H1 (cell line): ENCODE measurements around the gene CPNE8.

Source experiments
- BACH1 ChIP-seq: IDR thresholded peaks from 2 replicates; pipeline ENCODE4 v1.6.1; 2012; ENCODE audit warnings: low read length, improper control_type of control experiment
- CEBPB ChIP-seq: IDR thresholded peaks from 2 replicates; pipeline ENCODE4 v1.6.1; 2012; ENCODE audit warnings: low read depth, low read length
- CHD2 ChIP-seq: IDR thresholded peaks from 2 replicates; pipeline ENCODE4 v1.6.1; 2012; ENCODE audit warnings: low read length, improper control_type of control experiment
- EZH2 ChIP-seq: fragments of 200-600 bp; sonication (generic); IDR thresholded peaks from 2 replicates; pipeline ENCODE4 v1.7.1; 2012; ENCODE audit warnings: low read depth, mild to moderate bottlenecking, moderate library complexity, low read length, inconsistent platforms; ENCODE audit not compliant: severe bottlenecking
- POLR2A ChIP-seq, 2 experiments: IDR thresholded peaks; 1 replicate in 1 of 2; 2 replicates in 1 of 2; pipeline ENCODE4 v1.6.1; 2011; ENCODE audit warnings: low read depth in 2 of 2, low read length in 2 of 2, mild to moderate bottlenecking in 2 of 2; ENCODE audit errors: control extremely low read depth in 1 of 2
- POLR2AphosphoS5 ChIP-seq: IDR thresholded peaks from 2 replicates; pipeline ENCODE4 v1.6.1; 2011; ENCODE audit warnings: low read depth, low read length
- RNF2 ChIP-seq: fragments of 200-900, 300-1000 bp; sonication (generic); IDR thresholded peaks from 2 replicates; pipeline ENCODE4 v1.7.1; 2016; ENCODE audit warnings: borderline replicate concordance, low read depth, mild to moderate bottlenecking, antibody characterized with exemption, low read length; ENCODE audit not compliant: poor library complexity, severe bottlenecking; ENCODE audit errors: missing control alignments
- SP1 ChIP-seq: IDR thresholded peaks from 2 replicates; pipeline ENCODE4 v1.6.1; 2011; ENCODE audit warnings: low read depth, low read length
- YY1 ChIP-seq: IDR thresholded peaks from 2 replicates; pipeline ENCODE4 v1.6.1; 2011; ENCODE audit warnings: low read depth, mild to moderate bottlenecking, low read length
- TF ChIP-seq, protein P1 (sequence below), 3 experiments: IDR thresholded peaks; 1 replicate in 2 of 3; 2 replicates in 1 of 3; pipeline versions ENCODE4 v1.5.1 to v1.6.1; 2011; ENCODE audit warnings: low read length in 3 of 3, mild to moderate bottlenecking in 3 of 3, inconsistent platforms in 2 of 3, low read depth in 1 of 3, moderate library complexity in 1 of 3; ENCODE audit not compliant: insufficient read depth in 1 of 3; ENCODE audit errors: control extremely low read depth in 1 of 3

DNA sequence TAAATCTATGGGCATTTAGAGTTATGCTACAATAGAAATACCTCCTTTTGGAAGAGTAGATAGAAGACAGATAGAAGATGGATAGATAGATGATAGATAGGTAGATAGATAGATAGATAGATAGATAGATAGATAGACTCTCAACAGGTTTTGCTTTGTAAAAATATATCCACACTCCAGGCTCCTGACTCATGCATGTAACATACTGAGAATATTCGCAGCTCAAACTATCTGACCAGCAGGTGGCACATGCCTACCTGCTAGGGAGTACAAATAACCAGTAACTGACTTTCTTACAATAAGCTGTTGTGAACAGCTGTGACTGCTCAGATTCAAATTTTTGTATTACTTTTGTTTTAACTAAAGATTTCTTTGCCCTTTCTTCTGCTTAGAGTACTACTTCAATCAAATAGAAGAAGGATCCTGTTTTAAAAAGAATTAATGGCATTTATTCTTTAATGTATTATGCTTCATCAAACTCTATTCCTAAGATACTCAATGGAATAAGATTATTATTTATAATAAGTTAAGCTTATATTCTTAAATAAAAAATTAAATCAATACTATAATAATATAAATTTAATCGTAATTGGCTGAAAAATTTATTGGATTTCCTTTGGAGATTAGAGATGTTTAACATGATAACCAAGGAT, 15.8 kb upstream of the CPNE8 start:
- no peak for TF ChIP-seq YY1
- TF ChIP-seq CHD2: no peak
- no peak for TF ChIP-seq POLR2A (IDR thresholded peaks at IDR 0.05; ENCODE audit: control extremely low read depth in 1 of 2, low read depth in 2 of 2, low read length in 2 of 2)
- TF ChIP-seq SP1: no peak
- TF ChIP-seq POLR2AphosphoS5: no peak
- TF ChIP-seq, protein P1, sequence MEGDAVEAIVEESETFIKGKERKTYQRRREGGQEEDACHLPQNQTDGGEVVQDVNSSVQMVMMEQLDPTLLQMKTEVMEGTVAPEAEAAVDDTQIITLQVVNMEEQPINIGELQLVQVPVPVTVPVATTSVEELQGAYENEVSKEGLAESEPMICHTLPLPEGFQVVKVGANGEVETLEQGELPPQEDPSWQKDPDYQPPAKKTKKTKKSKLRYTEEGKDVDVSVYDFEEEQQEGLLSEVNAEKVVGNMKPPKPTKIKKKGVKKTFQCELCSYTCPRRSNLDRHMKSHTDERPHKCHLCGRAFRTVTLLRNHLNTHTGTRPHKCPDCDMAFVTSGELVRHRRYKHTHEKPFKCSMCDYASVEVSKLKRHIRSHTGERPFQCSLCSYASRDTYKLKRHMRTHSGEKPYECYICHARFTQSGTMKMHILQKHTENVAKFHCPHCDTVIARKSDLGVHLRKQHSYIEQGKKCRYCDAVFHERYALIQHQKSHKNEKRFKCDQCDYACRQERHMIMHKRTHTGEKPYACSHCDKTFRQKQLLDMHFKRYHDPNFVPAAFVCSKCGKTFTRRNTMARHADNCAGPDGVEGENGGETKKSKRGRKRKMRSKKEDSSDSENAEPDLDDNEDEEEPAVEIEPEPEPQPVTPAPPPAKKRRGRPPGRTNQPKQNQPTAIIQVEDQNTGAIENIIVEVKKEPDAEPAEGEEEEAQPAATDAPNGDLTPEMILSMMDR (IDR thresholded peaks at IDR 0.05; ENCODE audit: control extremely low read depth in 1 of 3, insufficient read depth in 1 of 3, low read depth in 1 of 3, low read length in 3 of 3): peak in 2 of 3 experiments; percentile 63 to 72; a peak in 3 of 4 replicates
- no peak for TF ChIP-seq CEBPB
- no peak for TF ChIP-seq EZH2
- TF ChIP-seq BACH1: no peak
- TF ChIP-seq RNF2: no peak
